Stimulated activated CD8-positive, alpha-beta memory T cell treated with anti-CD3 and anti-CD28 coated beads, Interleukin-4, amount 100 ng/mL, for 1 hour (primary cell): Measurements from ENCODE around the gene WAS.
A peak's percentile ranks its signal among the peaks of the same experiment; 100 is the strongest.
"Not testable (repeated sequence)": the region's sequence is repeated elsewhere in the genome, so short reads cannot be mapped to it uniquely, and the experiment has no call there.

Experiments used
- DNase-seq, 2 donors: peaks; one replicate each; pipeline ENCODE4 v3.0.0-alpha.2; 2020; ENCODE audit warnings: low read depth in 2 of 2, low spot score in 1 of 2

WAS gene

GRCh38 chrX:48683411-48683982 lies at the start of gene WAS:
Gene WAS (plus strand): TSS chrX:48683799. CDS start chrX:48683854, 55 bp downstream.
- no peak for DNase-seq

- DNase-seq = no peak
Observed at GRCh38 chrX:48636301-48636700, 47.3 kb upstream of the WAS start.

GRCh38 chrX:48636776-48637175 lies 46.8 kb upstream of the WAS start:
- no peak for DNase-seq

- DNase-seq = no peak
Observed at GRCh38 chrX:48645669-48646068, 37.9 kb upstream of the WAS start.

- no peak for DNase-seq
Observed at GRCh38 chrX:48648336-48648751, 35.3 kb upstream of the WAS start.

GRCh38 chrX:48649102-48649501 lies 34.5 kb upstream of the WAS start:
- no peak for DNase-seq

GRCh38 chrX:48652055-48652579 lies 31.5 kb upstream of the WAS start:
- not testable (repeated sequence) for DNase-seq

GRCh38 chrX:48654746-48655145 lies 28.9 kb upstream of the WAS start:
- DNase-seq = not testable (repeated sequence)

- DNase-seq = not testable (repeated sequence)
Observed at GRCh38 chrX:48659686-48660085, 23.9 kb upstream of the WAS start.

- DNase-seq = no peak
Observed at GRCh38 chrX:48663241-48663640, 20.4 kb upstream of the WAS start.

GRCh38 chrX:48664156-48664555 lies 19.4 kb upstream of the WAS start:
- no peak for DNase-seq

GRCh38 chrX:48665991-48666390 lies 17.6 kb upstream of the WAS start:
- DNase-seq = no peak

GRCh38 chrX:48666649-48667048 lies 16.9 kb upstream of the WAS start:
- no peak for DNase-seq

- no peak for DNase-seq
Observed at GRCh38 chrX:48667509-48667908, 16.1 kb upstream of the WAS start.

- not testable (repeated sequence) for DNase-seq
Observed at GRCh38 chrX:48668187-48668586, 15.4 kb upstream of the WAS start.

GRCh38 chrX:48676106-48676892 lies 7.3 kb upstream of the WAS start:
- DNase-seq = peak; percentile 52 to 78

- no peak for DNase-seq
Observed at GRCh38 chrX:48676893-48677270, 6.7 kb upstream of the WAS start.

- DNase-seq = no peak
Observed at GRCh38 chrX:48677516-48677915, 6.1 kb upstream of the WAS start.

- not testable (repeated sequence) for DNase-seq
Observed at GRCh38 chrX:48680467-48680866, 3.1 kb upstream of the WAS start.

GRCh38 chrX:48680925-48681324 lies 2.7 kb upstream of the WAS start:
- not testable (repeated sequence) for DNase-seq

GRCh38 chrX:48681539-48682183 lies 1.9 kb upstream of the WAS start:
- no peak for DNase-seq

GRCh38 chrX:48682795-48683194 lies 804 bp upstream of the WAS start:
- DNase-seq = not testable (repeated sequence)
